Renal cortex interstitium (tissue), 11 donors: ENCODE measurements around the gene SH3RF3. TPM values are rescaled to one million over a fixed set of nuclear protein-coding genes. Genes with fewer than 3 reads are reported as not detected.

Source experiments
- DNase-seq, 11 donors: peaks; one replicate each; pipeline ENCODE4 v3.0.0-alpha.2; 2013; ENCODE audit warnings: low read depth in 9 of 11, low spot score in 4 of 11; ENCODE audit errors: extremely low read depth in 1 of 11
- polyA plus RNA-seq, 3 donors: library from polyadenylated mRNA; unstranded; fragments of 120-200 nt; gene quantifications; one replicate each; pipeline ENCODE4 v1.2.1, GENCODE V29; 2013; ENCODE audit not compliant: insufficient read length in 3 of 3

The SH3RF3 gene
- polyA plus RNA-seq, 3 donors: 4.2 to 5.8 (median 5.2) TPM

DNA sequence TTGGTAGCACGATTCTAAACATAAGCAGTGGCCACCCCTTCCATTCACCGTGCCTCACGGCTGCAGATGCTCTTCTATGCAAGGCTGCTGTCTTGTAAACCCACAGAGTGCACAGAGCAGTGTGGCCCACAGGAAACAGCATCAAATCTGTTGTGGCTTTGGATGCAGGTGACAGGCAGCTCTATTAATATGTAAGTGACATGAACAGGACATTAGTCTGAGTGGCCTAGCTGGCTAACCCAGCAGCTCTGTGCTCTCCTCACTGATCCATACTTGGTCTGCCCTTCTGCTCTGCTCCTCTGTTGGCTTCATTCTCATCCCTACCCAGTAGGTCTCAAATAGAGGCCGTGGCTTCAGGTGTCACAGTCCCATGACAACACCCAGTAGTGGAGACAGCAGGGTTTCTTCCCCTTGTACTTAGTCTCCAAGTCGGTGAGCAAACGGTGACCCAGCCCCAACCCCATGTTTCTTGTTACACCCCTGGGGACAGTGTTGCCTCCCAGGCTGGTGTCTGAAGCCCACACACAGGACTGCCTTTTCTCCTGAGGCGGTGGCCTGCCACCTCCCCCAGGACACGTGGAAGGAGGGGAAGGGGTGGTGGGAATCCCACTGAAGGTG, 5.8 kb downstream of the SH3RF3 start:
- DNase-seq: no peak

DNA sequence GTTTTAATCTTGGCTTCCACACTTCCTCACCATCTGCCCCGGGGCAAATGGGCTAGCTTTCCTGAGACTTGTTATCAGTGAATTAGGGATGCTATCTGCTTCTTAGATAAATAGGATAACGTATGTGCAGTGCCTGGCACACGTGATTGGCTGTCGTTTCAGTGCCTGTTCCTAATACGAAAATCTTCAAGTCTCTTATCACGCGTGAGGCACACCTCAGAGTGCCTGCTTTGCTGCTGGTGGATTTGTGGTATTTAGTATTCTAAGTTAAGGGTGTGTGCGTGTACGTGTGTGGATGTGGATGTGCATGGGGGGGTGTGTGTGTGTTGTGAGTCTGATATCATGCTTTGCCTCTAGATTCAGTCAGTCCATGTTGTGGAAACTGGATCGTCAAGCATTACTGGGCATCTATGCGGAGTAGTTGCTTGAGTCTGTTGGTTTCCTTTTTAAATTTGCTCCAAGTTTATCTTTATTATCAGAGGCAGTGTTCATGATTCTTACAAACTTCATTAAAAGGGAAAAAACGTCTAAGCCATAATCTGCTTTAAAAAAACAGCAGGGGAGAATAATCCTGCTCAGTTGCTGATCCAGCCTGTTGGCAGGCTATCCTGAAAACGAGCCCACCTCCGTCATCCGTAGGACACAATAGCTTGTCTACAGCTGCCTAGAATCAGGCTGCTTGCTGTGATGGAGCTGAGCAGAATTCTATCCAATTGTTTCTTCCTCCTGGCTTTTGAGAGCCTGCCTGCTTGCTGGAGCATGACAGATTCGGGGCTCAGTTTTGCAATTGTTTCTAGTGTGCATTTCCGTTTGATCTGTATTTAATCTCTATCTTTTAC, 6.6 kb downstream of the SH3RF3 start:
- no peak for DNase-seq

DNA sequence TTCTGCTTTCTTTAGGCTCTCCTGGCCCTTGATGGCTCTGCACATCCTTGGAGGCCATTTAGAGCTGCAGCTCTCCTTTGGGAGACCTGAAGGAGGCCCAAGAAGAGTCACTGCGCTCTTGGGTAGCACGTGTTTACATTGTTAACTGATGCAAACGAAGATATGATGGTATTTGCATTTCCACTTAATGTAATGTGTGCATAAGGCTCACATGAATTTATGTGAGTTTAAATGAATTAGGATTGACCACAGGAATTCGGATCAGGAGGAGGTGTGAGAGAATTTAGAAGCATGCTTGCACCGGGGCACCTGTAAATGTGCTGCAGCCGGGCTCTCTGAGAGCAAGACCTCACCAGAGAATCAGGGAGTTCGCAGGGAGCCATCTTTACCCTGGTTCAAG, 7.5 kb downstream of the SH3RF3 start:
- DNase-seq: no peak

DNA sequence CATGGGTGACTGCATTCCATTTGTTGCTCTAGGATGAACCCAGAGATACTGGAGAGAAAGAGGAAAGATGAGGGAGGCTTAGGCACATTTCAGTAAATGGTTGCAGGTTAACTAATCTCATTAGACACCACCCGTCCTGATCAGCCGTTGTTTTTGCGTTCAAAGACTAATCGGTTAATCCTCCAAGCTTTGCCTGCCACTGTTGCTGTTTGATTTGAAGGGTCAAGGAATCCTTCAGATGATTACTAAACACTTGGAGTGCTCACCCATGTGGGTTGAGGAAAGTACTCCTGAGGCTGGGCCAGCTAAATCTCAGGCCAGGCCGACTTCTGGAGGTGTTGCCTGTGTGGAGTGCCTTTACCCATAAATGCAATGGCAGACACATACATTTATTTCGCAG, 8.6 kb downstream of the SH3RF3 start:
- DNase-seq: no peak

DNA sequence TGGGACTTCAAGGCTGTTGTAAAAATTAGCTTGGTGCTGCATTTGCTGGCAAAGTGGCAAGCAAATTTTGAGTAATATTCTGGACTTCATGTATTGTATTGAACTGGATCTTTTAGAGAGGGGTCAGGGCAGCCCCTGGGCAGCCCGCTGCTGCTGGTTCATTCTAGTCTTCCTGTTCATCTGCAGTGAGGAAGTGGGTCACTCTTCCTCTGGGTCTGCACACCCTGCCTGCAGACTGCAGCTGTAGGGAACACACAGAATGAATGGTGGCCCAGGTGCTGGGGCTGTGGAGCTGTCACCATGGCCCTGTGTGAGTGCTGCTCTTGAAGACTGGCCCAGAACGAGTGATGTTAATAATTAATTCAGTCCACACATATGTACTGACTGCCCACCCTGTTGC, 9.4 kb downstream of the SH3RF3 start:
- DNase-seq: no peak

DNA sequence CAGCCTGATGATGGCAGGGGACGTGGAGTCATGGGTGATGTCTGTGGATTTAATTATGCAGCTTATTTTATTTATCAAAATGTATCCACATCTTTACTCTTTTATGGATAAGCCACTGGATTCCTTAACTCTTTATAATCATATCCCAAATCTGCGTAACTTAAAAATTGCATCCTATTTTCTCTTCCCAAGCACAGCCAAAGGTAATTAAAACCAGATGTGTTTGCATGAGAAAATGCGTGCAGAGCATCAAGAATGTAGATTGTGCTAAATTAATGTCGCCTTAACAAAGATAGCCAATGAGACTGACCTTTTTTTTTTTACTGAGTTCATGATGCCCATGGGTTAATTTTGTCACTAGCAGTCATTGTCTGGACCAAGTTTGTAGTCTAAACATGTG, 10.0 kb downstream of the SH3RF3 start:
- no peak for DNase-seq

DNA sequence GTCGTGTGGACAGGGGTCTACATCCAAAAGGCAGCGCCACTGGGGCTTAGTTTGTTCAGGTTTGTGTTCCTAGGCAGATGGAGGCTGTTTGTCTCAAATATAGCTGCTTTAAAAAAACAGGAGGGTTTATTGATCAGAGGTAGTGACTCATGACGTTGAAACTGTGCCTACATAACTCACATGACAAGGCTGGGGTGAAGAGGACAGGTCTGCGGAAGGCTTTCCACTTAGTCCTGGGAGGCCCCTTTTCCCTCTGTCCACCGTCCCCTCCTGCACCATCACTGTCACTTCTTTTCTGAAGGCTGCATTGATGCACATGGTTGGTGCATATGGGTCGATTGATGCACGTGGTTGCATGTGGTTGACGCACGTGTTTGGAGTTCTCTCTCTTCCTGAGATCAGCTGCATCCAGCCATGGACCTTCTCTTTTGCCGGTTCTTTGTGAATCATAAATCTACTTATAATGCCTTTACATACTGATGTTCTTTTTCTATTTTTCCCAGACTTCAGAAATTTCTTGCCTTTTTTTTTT, 10.9 kb downstream of the SH3RF3 start:
- DNase-seq: no peak

DNA sequence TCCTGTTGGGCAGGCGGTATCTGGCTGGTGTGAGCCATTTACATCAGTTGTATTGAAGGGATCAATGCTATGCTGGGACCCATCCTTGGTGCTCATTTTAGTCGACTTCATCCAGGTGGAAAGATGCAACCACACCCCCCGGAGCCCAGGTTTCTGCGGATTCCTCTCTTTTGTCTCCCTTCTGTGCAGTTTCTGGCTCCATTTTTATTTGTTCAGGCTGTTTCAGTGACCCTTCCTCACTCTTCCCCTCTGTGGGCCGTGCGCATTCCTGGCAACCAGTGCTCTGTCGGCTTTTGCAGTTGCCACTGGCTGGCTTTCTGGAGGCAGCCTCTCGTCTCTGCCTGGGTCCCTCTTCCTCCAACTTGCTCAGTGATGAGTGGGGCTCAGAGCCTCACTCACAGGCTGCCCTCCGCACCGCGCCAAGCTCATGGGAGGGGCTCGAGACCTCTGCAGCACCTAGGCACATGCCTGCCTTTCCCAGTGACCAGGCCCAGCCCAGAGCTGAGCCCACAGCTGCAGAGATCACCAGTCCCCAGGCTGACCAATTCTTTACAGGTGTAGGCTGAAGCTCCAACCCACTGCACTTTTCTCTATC, 12.1 kb downstream of the SH3RF3 start:
- no peak for DNase-seq

DNA sequence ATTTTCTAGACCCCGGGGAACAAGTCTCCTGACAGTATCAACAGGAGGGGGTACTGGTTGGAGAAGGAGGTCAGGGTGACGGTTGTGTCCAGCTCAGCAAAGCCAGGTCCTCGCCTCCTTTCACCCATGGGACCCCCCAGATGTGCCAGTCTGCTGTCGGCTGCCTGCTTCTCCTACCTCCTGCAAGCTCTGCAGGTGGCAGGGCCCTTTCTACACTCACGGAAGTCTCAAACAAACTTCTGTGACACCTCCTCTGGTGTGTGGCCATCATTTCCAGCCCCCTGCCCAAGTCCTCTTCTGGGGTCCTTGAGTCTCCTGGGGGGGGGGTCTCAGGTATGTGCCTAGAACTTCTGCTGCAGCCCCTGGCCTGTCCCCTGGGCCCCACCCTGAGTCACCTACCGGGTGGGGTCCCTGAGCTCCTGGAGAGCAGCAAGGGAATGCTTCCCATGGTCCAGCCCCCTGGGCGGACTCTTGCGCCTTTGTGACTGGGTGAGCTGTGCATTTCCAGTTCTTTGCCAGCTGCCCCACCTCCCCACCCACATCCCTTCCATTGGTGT, 12.8 kb downstream of the SH3RF3 start:
- DNase-seq: no peak

DNA sequence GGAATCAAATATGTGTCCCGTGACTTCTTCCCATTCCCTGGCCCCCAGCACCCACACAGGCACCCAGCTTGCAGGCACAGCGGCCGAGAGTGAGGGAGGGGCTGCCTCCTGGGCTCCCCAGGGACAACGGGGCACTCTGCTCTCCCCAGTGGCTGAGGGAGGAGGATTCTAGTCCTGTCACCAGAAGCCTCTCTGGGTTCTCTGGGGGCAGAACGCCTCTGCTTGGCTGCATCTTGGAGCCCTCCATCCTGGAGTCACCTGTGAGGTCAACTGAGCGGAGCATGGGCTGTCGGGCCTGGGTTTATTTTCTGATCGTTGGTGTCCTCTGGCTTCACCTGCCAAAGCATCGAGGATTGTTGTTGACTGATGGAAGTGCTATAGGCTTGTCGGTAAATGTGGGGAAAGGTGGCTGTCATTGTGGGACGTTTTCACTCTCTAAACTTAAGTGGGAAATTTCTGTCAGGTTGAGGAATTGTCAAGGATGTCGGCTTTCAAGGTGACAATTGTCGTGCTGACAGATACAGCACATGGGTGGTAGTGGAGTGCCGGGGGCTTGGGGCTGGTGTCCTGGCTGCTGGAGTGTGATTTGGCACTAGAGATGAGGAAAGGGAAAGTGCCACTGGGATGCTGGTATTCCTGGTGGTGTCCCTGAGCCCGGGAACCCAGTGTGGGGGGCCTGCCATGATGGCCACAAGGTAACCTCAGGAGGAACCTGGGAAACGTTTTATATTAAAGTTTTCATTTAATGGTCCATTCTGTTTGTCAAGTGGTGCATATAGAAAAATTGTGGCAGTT, 13.6 kb downstream of the SH3RF3 start:
- no peak for DNase-seq

DNA sequence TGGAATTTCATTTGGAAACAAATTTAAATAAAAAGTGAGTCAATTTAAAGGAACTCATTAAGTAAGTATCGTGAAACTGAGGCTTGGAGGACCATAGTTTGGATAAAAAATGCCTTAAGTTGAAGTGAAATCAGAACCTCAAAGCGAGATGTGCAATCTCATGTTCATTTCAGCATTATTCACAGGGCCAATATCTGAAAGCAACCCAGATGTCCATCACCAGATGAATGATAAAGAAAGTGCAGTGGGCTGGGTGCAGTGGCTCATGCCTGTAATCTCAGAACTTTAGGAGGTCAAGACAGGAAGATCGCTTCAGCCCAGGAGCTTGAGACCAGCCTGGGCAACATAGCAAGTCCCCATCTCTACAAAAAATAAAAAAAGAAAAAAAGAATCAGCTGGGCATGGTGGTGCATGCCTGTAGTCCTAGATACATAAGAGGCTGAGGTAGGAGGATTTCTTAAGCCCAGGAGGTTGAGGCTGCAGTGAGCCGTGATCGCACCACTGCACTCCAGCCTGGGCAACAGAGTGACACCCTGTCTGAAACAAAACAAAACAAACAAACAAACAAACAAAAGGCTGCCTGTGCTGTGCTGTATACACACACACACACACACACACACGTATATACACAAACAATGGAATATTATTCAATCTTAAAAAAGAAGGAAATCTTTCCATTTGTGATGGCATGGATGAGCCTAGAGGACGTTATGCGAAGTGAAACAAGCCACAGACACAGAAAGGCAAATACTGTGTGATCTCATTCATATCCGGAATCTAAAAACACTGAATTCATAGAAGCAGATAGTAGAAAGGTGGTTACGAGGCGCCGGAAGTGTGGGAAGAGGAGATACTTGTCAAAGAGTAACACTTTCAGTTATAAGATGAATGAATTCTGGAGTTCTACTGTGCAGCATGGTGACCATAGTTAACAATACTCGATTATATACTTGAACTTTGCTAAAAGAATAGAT, 14.5 kb downstream of the SH3RF3 start:
- DNase-seq: no peak

DNA sequence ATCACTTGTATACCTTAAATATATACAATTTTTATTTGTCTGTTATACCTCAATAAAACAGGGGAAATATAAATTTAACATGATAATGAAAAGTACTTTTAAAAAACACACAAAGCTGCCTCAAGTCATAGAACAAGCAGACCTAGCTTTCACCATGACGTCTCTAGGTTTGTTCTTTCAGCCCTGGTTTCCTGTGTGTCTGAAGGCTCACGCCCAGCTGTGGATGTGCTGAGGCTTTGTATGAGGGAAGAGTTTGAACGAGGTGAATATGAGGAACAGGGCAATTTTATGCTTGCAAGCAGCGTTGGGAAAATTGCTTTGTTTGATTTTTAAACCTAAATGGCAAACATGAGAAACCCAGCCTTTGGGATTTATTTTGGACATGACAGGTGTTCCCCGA, 15.3 kb downstream of the SH3RF3 start:
- no peak for DNase-seq

DNA sequence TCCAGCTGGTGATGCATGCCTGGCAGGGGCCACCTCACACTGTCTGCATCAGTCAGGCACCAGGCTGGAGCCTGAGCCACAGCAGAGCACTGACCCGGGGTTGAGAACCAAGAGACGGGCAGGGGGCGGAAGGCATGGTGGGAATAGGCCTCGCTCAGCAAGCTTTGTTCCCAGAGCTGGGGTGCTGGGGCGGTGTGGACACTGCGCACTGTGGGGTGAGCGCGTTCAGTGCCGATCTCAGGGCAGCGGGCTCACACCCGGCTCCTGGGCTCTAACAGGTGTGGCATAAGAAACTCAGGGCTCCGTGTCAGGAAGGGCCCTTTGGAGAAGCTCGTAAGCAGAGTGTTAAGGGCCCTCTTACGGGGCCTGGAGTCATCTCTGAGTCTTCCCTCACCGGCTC, 15.7 kb downstream of the SH3RF3 start:
- no peak for DNase-seq

DNA sequence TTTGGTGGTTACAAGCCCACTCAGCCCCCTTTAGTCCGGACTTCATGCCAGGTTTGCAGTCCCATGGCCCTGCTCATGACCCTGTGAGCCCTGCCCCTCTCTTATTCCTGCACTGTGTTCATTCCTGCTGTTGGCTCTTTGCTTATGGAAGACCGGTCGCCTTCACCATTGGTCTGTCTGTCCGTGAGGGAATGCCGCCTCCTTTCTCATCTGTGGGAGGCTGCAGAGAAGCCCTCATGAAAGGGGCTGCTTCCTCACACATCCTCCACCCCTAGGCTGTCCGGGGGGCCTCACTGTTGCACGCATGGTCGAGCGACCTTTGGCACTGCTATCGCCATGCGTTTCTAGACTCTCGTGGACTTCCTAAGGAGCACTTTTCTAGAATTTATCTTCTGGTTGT, 16.3 kb downstream of the SH3RF3 start:
- DNase-seq: no peak

DNA sequence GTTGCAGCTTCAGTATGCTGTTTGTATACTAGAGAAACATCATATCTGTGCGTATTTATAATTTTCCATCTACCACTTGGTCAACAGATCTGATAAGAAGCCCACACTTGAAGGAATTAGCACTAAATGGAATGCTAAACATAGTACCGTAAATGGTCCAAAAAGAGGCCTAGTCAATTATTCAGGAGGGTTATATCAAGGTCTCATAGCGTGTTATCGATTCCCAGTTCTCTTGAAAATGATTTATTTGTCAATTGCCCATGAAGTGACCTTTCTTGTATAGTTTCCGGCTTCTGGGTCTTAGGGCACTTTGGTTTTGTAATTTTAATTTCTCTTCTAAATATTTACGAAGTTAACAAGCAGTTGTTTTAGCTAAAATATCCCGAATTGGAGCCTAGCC, 18.4 kb downstream of the SH3RF3 start:
- no peak for DNase-seq

DNA sequence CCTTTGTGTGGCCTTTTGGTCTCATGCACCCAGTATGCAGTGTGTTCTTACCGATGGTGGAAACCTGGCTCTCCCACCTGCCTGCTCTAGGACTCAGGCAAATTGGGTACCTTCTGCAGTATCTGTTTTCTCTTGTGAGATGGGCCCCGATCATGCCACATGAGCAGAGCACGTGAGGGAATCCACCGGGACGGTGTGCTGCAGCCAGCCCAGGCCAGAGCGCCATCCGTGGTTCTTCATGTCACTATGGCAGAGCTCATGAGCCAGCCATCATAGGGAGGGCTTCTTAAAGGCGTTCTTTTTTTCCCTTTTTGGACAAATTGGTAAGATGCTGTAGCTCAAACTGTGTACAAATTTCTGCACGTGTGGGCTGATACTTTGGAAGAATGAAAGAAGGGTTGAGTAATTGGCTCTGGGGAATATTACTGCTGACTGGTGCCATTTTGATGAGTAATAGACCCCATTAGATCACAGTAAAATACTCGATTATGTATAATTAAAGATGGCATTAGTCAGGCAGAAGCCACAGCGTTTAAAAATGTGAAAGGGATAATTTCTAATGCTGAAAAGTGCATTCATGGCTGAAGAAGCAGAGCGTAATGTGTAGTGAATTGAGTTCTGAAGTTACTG, 19.2 kb downstream of the SH3RF3 start:
- no peak for DNase-seq

DNA sequence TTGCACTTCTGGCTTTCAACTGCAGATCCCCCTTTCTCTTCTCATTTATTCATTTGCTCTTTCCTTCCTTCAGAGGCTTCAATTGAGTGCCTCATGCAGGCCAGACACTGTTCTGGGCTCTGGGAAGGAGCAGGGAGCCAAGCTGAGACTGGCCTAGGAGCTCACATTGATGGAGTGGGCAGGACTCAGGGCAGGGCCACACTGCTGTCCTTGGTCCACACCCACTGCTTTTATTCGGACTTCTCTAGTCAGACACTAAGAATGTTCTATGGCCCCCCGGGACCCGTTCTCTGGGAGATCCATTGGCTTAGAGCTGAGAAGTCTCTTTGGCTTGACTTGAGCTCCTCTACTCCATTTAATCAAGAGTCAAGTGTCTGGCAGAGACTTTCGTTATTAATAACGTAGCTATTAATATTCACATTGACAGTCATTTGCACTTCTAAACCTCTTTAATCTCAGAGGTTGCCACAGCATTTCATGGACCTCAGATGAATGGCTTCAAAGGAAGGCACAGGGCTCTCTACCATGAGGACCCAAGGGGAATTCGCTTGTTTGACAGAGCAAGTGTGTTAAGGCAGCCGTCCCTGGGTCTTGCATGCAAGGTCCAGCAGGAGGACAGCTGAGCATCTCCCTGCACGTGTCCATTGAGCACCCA, 20.1 kb downstream of the SH3RF3 start:
- DNase-seq: no peak
